HG03521 (cell line): ENCODE data around the gene PRKAR1B.

Source experiments
- ATAC-seq: cut with Tn5 transposase; IDR thresholded peaks from one replicate; pipeline ENCODE4 v1.9.1; 2021; ENCODE audit warnings: mild to moderate bottlenecking, moderate library complexity; ENCODE audit not compliant: unreplicated experiment

The PRKAR1B gene

GRCh38 chr7:698515-699475, 28.3 kb downstream of the PRKAR1B start:
- no peak for ATAC-seq

GRCh38 chr7:696812-697551, 30.1 kb downstream of the PRKAR1B start:
- ATAC-seq = no peak

GRCh38 chr7:696426-696811, 30.7 kb downstream of the PRKAR1B start:
- no peak for ATAC-seq

GRCh38 chr7:693280-693679, 33.8 kb downstream of the PRKAR1B start:
- no peak for ATAC-seq

- ATAC-seq = no peak
These were observed 35.6 kb downstream of the PRKAR1B start for GRCh38 chr7:691361-692045.

- ATAC-seq = no peak
These were observed 36.4 kb downstream of the PRKAR1B start for GRCh38 chr7:690478-691360.

GRCh38 chr7:685540-685939, 41.5 kb downstream of the PRKAR1B start:
- ATAC-seq = no peak

- no peak for ATAC-seq
These were observed 42.7 kb downstream of the PRKAR1B start for GRCh38 chr7:684416-684815.

GRCh38 chr7:683526-684205, 43.4 kb downstream of the PRKAR1B start:
- no peak for ATAC-seq

- ATAC-seq = no peak
These were observed 44.3 kb downstream of the PRKAR1B start for GRCh38 chr7:682810-683209.

- no peak for ATAC-seq
These were observed 45.4 kb downstream of the PRKAR1B start for GRCh38 chr7:681551-682307.

GRCh38 chr7:680411-681127, 46.5 kb downstream of the PRKAR1B start:
- no peak for ATAC-seq

- no peak for ATAC-seq
These were observed 50.1 kb downstream of the PRKAR1B start for GRCh38 chr7:676972-677385.

GRCh38 chr7:676246-676971, 50.7 kb downstream of the PRKAR1B start:
- no peak for ATAC-seq

GRCh38 chr7:674454-675410, 52.3 kb downstream of the PRKAR1B start:
- ATAC-seq = no peak

- ATAC-seq = no peak
These were observed 53.2 kb downstream of the PRKAR1B start for GRCh38 chr7:673681-674453.
